ENCODE measurements around the gene PCLO.
"Not testable (repeated sequence)": the region's sequence is repeated elsewhere in the genome, so short reads cannot be mapped to it uniquely, and the experiment has no call there.

PCLO gene

DNA sequence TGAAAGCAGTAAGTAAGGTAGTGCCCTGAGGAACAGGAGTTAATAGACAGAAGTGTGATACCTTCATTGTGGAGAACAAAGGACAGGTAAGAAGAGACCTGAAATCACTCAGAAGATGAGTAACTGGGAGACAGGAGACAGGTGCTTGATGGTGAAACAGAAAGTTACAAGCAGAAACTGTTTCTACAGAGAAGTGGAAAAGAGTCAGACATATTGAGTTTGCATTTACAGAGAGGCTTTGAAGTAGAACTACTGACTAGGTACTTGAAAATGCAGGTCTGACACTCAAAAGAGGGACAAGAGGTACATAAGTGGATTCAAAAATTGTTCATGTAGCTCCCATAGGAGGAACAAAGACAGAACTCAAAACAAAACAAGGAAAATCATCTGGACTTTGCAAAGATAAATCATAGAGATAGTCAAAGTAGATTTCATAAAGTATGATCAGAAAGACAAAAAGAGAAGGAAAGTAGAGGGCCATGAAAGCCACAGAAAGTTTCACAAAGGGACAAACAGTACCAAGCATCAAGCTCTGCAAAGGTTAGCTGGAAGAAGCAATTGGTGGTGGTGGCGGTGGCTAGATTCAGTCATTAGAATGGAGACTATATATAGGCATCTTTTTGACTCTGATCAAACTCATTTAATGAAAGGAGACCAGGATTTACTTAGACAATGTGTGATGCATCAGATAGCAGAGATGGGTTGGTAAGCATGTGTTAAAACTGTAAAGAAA, 198.4 kb downstream of the PCLO start:
- no peak for DNase-seq (ENCODE audit: low read depth in 2 of 2, low spot score in 1 of 2)

DNA sequence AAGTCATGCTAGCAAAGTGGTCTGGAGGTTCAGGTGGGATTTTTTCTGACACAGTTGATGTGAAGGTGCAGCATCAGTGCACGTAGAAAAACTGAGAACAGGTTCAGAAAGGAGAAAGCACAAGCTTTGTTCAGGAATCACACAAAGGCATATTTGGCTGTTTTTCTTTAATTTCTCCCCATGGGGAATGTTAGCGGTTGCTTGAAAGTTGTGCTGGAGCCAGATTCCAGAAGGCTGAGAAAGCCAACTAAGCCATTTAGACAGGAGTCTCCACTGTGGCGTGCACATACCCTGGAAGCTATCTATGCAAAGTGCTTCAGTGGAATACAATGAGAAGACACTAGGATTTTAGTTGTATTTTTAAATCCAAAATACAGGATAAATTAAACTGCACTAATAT, 201.4 kb downstream of the PCLO start:
- DNase-seq (ENCODE audit: low read depth in 2 of 2, low spot score in 1 of 2) = no peak

DNA sequence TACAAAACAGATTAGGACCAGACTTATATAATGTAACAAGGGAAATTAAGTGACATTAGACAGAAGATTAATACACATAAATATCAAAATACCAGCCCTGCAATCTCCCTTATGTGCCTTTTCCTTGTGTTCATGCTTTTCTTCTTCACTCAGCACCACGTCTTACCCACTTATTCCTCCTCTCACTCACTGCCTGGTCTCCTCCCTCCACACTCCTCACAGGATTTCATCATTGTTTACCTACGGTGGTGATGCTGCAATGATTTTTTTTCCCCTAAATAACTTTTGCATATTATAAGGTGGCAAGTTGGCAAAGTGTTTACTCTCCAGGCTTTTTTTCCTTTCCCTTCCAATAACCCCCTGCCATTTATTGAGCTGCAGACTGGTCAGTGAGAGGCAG, 203.2 kb downstream of the PCLO start:
- DNase-seq (ENCODE audit: low read depth in 2 of 2, low spot score in 1 of 2) = no peak

DNA sequence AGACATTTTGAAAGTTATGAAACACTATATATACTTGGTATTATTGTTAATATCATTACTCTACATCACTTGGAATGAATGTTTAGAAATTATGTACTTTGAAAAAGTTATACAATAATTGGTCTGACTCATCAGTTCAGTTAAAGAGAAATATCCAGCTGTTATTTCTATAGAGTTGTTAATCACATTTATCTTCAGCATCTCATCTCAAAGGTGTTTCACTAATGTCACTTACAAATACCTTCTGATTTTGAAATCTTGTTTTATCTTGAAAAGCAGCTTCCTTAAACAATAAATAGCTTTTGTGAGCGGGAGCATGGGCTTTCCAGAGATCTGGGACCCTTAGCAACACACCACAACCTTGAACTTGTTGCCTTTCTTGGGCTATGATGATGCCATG, 205.2 kb downstream of the PCLO start:
- DNase-seq (ENCODE audit: low read depth in 2 of 2, low spot score in 1 of 2) = no peak

DNA sequence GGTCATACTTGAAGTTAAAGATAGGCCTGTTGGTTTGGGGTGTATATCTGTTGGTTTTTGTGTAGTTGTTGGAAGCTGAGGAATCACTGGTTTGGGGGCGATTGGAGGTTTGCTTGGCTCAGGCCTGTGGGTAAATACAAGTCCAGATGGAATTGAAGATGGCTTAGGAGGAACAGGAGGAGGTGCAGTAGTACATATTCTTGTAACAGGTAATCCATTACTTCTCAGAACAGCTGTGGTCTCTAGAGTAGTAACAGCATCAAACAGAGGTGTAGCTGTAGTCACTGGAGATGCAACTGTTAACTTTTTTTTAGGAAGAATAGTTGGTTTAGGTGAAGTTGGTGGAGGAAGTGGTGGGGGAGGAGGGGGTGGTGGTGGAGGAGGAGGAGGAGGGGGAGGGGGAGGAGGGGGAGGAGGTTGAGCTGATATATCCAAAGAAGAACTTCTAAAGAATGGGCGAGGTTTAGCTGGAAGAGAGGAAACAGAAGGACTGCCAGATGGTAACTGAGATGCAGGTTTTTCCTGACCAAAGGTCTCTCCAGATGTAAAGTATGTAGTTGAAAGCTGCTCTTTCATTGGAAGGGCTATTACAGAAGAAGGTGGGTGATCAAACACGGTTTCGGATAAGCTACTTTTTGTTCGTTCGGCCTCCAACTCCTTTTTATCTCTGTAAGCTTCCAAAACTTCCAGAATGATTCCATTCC, 209.2 kb downstream of the PCLO start:
- no peak for DNase-seq (ENCODE audit: low read depth in 2 of 2, low spot score in 1 of 2)

DNA sequence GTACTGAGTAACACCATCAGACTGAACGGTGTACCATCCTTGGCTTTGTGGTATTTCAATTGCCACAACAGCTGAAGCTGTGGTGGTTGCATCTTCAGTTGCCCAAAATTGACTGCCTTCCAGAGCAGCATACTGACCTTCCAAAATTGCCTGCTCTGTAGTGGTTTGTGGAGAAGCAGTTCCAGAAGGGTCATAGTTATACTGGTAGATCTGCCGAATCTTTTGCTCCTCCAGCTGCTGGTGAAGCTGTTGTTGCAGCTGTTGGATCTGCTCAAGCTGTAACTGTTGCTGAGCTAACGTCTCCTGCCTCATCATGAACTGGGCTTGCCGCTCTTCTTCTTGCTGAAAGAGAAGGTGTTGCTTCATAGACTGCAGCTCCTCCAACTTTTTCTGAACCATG, 212.2 kb downstream of the PCLO start:
- no peak for DNase-seq (ENCODE audit: low read depth in 2 of 2, low spot score in 1 of 2)

DNA sequence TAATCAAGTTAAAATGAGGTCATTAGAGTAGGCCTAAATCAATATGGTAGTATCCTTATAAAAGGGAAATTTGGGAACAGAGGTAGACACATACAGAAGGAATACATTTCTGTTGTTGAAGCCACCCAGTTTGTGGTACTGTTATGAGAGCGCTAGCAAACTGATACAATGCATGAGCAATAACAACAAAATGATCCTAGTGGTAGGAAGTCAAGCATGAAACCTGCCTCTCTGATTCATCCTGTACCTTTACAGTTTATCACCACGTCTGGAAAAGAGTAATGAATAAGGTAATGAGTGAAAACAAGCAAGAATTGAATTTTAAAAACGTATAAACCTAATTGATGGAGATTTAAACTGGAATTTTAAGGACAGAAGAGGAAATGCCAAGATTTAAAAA, 217.2 kb downstream of the PCLO start:
- no peak for DNase-seq (ENCODE audit: low read depth in 2 of 2, low spot score in 1 of 2)

DNA sequence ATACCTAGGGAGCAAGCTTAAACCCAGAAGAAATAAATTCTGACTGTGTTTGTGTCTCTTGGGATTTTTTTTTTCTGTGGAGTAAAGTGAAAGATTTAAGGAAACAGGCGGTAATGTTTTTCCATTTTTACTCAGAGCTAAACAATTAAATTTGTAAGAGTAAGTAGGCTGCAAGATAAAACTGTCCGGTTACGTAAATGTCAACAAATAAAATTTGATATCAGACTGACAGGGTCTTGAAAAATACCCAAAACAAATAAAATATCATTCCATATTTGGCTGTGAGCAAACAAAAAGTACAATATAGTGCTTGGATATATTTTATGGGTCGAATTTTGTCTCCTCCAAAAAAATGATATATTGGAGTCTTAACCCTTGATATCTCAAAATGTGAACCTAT, 217.6 kb downstream of the PCLO start:
- no peak for DNase-seq (ENCODE audit: low read depth in 2 of 2, low spot score in 1 of 2)

DNA sequence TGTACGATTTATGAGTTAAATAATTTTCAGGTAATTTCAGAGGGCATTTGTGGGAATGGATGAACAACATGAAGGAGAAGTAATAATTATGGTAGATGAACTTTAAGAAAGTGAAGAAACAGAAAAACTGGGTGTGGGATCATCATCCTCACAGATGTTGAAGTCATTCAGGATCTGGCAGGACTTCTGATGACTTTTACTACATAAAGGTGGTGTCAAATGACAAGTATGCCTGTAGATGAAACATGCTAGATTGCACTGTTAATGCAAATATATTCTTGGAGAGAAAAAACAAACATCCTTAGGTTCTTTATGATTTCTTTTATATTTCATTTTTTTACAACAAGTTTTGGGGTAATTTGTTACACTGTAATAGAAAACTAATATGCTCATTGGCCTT, 230.2 kb downstream of the PCLO start:
- no peak for DNase-seq (ENCODE audit: low read depth in 2 of 2, low spot score in 1 of 2)

DNA sequence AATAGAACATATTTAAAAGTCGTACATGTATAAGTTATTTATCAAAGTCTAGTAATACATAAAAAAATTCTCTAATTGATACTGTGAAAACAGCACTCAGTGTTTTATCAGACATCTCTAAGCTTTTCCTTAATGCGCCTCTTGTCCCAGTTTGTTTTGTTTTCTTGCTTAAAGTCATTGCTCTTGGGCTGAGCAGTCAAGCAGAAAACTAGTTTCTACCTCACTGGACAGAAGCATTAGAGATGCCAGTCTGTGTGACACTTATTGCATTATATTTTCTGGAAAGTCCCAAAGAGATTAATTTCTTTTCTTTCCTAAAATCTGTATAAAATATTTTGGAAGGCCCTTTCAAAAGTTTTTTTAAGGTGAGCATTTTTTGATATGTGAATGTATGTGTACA, 236.2 kb downstream of the PCLO start:
- DNase-seq (ENCODE audit: low read depth in 2 of 2, low spot score in 1 of 2) = no peak

DNA sequence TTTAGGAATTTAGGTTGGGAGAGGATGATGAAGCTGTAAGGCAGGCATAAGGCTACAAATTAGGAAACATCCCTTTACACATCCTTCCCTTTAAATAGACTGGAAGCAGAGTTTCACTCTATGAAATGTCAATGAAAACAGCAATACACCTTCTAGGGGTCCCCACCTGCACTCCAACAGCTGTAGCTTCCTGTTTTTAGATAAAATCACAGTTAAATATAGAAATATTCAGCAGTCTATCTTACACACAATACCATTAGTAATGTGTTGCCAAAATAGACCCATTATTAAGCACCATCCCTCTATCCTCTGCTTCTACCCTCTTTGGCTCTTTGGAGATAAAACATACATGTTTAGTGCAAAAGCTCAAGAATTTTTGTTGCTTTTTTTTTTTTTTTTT, 237.4 kb downstream of the PCLO start:
- DNase-seq (ENCODE audit: low read depth in 2 of 2, low spot score in 1 of 2) = no peak

DNA sequence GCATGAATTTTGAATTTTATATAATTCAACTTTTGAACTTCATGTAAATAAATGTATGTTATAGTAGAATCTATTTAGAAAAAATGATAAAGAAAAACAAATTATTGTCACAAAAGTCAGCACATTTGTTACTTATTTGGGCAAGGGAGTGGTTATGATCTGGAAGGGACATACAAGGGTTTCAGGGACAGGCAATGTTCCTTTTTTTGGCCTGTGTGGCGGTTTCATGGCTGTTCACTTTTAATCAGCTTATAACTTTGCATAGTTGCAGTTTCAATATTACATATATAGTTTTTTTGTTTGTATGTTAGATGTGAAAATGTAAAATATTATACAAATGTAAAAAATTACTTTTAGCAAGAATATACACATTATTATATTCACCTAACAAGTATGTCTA, 256.2 kb downstream of the PCLO start:
- DNase-seq (ENCODE audit: low read depth in 2 of 2, low spot score in 1 of 2) = no peak

DNA sequence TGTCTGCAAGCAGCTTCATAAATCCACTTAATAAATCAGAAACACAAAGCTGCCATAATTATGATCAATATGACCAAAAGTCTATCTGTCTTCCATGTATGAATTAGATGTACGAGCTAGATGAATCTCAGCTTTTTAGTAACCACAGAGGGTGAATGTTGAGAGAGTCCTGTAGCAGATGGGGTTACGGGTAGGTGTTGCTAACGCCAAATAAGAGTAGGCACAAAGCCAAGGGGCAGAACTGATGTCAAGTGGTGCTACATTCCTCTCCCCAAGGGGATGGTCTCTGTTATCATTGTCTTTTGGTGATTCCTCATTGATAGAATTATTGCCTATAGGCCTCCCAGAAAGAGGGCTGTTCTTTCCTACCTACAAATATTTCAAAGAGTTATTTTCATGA, 257.8 kb downstream of the PCLO start:
- no peak for DNase-seq (ENCODE audit: low read depth in 2 of 2, low spot score in 1 of 2)

DNA sequence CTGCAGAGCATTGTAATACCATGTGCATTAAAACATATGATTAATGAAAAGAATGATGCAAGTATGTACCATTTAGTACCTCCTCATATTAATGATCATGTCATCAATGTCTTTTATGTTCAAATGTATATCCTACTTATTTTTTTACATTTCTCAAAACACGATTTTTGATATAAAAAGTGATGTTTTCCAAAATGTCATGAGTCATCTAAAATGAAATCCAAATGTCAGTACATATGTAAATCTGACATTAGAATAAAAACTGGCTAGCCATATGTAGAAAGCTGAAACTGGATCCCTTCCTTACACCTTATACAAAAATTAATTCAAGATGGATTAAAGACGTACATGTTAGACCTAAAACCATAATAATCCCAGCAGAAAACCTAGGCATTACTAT, 261.6 kb downstream of the PCLO start:
- DNase-seq (ENCODE audit: low read depth in 2 of 2, low spot score in 1 of 2) = not testable (repeated sequence)

DNA sequence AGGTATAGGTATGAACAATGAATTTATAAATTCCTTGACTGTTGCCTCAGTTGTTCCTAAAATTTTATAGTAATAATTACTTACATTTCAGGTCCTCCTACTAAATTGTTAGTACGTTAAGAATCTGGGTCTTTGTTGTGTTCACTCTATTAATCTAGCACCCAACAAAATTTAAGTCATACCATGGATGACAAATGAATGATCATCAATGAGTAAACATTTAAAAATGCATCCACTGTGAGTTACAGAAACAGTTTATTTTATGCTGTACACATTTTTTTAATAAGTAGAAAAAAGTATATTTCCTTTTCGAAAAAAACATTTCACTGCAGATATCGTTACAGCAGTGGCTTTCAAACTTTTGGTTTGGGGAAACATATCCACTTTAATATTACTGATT, 265.2 kb downstream of the PCLO start:
- no peak for DNase-seq (ENCODE audit: low read depth in 2 of 2, low spot score in 1 of 2)

DNA sequence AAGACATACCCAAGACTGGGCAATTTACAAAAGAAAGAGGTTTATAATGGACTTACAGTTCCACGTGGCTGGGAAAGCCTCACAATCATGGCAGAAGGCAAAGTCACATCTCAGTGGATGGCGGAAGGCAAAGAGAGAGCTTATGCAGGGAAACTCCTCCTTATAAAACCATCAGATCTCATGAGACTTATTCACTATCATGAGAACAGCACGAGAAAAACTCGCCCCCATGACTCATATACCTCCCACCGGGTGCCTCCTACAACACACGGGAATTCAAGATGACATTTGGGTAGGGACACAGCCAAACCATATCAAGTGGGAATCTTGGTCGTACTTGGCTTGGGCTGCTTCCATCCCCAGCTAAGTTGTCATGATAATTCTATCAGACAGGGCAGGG, 268.3 kb downstream of the PCLO start:
- DNase-seq (ENCODE audit: low read depth in 2 of 2, low spot score in 1 of 2) = not testable (repeated sequence)

DNA sequence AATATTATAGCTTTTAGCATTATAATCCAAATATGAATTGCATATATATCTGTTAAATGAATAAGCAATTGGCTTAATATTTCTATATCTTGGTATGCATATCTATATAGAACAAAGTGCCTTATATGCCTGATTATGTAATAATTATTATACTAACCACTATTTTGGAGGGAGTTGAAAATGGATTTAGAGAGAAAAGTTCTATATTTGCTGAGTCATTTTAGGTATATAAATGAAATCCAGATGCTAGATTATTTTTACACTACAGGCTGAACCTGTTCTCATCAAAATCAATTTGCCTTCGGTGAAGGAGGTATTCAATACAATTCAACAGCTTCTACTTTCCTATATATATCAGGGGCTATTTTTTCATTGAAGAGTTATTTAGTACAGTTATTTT, 276.4 kb downstream of the PCLO start:
- DNase-seq (ENCODE audit: low read depth in 2 of 2, low spot score in 1 of 2) = no peak

DNA sequence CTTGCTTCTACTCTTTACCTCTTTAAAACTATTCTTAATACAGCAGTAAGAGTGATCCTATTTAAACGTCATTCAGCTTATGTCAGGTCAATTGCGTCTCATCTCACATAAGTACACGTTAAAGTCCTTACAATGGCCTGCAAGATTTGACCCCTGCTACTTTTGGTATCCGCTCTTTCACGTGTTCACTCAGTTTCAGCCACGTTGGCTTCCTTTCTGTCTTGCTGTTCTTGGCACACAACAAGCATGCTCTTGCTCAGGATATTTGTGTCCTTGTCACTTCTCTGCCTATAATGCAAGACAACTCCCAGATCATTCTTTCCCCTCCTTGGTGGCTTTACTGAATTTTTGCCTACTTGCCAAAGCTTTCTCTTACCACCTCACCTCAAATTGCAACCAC, 296.8 kb downstream of the PCLO start:
- DNase-seq (ENCODE audit: low read depth in 2 of 2, low spot score in 1 of 2) = no peak

DNA sequence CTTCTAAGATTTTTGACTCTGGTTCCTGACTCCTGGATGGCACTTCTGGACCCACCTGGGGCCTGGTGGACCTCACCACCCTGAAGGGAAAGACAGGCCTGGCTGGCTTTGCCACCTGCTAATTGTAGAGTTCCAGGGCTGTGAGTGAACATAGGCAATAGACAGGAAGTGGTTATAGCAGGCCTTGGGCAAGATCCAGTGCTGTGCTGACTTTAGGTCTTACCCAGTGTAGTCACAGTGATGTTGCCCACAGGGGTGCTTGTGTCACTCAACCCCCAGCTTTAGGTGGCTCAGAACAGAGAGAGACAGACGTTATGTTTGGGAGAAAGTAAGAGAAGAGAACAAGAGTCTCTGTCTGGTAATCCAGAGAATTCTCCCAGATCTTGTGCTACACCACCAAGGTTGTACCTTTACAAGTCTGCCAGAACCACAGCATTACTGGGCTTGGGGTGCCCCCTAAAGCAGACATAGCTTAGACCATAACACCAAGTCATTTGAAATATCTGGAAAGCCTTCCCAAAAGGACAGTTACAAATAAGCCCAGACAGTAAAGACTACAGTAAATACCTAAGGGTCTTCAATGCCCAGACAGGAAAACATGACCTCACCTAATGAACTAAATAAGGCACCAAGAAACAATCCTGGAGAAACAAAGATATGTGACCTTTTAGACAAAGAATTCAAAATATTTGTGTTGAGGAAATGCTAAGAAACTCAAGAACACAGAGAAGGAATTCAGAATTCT, 303.4 kb downstream of the PCLO start:
- DNase-seq (ENCODE audit: low read depth in 2 of 2, low spot score in 1 of 2) = no peak

DNA sequence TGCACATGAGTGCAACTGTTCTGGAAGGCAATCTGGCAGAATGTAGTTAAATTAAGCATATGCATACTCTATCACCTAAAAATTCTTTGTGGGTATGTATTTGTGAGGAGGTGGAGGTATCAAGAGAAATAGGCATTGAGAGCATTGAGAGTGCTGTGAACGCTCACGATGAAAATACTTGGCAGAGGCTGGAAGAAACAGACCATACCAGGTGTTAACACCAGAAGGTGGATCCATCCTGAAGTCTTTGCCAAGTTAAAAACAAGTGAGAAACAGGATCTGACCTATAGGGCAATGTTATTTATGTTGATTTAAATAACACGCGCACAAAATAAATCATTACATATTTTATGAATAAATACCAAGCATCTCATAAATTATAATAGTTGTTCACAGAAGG, 311.6 kb downstream of the PCLO start:
- DNase-seq (ENCODE audit: low read depth in 2 of 2, low spot score in 1 of 2) = no peak

DNA sequence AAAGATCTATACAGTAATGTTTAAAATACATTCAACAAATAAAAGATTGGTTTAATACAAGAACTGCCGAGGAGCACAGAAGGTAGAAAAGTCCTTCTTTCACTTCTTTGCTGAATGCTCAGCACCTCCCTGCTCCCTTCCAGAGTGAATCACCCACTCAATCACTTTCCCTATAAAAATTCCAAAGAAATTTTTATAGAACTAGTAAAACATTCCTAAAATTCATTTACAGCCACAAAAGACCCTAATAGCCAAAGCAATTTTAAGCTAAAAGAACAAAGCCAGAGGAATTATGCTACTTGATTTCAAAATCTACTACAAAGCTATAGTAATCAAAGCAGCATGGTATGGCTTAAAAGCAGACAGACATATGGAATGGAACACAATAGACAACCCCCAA, 320.9 kb downstream of the PCLO start:
- DNase-seq (ENCODE audit: low read depth in 2 of 2, low spot score in 1 of 2) = no peak

DNA sequence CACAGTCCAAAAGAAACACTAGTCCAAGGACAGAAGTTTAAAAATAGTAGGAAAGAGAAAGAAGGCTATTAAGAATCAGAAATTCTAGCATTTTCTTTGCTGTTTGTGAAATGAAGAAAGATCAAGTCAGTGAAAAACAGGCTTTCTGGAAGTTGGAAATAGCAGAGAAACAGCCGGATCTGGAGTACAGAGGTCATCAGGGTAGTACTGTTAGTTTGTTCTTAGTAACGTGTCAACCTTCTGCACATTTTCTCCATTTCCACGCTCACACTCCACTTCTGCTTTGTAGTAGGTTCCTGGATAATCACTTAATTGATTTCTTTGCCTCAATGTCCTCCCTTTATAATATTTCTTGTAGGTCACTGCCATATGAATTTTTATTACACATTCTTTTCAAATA, 322.6 kb downstream of the PCLO start:
- no peak for DNase-seq (ENCODE audit: low read depth in 2 of 2, low spot score in 1 of 2)
